Measurements from ENCODE around the gene ERN2. TPM values are rescaled to one million over a fixed set of nuclear protein-coding genes. Genes with fewer than 3 reads are reported as not detected.
A peak's percentile ranks its signal among the peaks of the same experiment; 100 is the strongest.

ERN2 gene
- total and polyA plus RNA-seq, 2 of the 13 experiments (the other 11 are each of a cell fraction or from before 2014, with no cell fraction given), result 2.2 to 3.5 TPM

- TF ChIP-seq MYC (CRISPR knock-in tag; IDR thresholded peaks at IDR 0.05; ENCODE audit: borderline replicate concordance) (peak; percentile 51; the same call in 1 of the 2 replicates), ZFP36L2 (CRISPR knock-in tag; IDR thresholded peaks at IDR 0.05) (no peak), MTA1 (CRISPR knock-in tag; IDR thresholded peaks at IDR 0.05; ENCODE audit: borderline replicate concordance) (peak; percentile 88; the same call in 1 of the 2 replicates), ZNF589 (CRISPR knock-in tag; conservative IDR thresholded peaks at IDR 0.05) (no peak), GABPB1 (CRISPR knock-in tag; IDR thresholded peaks at IDR 0.05) (peak; percentile 49; the same call in 1 of the 2 replicates), FLYWCH1 (CRISPR knock-in tag; IDR thresholded peaks at IDR 0.05) (0 out of 2 replicates have a peak, but pooled peaks have one; percentile 47), TP53 (CRISPR knock-in tag; conservative IDR thresholded peaks at IDR 0.05) (no peak), MAX (IDR thresholded peaks at IDR 0.05) (0 out of 2 replicates have a peak, but pooled peaks have one; percentile 41), SNRNP70 (IDR thresholded peaks at IDR 0.05; ENCODE audit: low read depth, low read length) (no peak), ZNF432 (CRISPR knock-in tag; IDR thresholded peaks at IDR 0.05; ENCODE audit: borderline replicate concordance) (no peak), KDM5A (IDR thresholded peaks at IDR 0.05; ENCODE audit: borderline replicate concordance, low read length) (no peak), ATF3 (CRISPR knock-in tag; IDR thresholded peaks at IDR 0.05) (no peak), ZNF260 (CRISPR knock-in tag; IDR thresholded peaks at IDR 0.05; ENCODE audit: borderline replicate concordance, low read depth) (no peak), ZGPAT (CRISPR knock-in tag; IDR thresholded peaks at IDR 0.05) (peak; percentile 39; the same call in 1 of the 2 replicates), CBX2 (IDR thresholded peaks at IDR 0.05; ENCODE audit: low read depth, low read length) (no peak), CBX2 (CRISPR knock-in tag; IDR thresholded peaks at IDR 0.05; ENCODE audit: low read depth) (no peak), SP140L (CRISPR knock-in tag; IDR thresholded peaks at IDR 0.05; ENCODE audit: borderline replicate concordance) (no peak), GPN1 (CRISPR knock-in tag; IDR thresholded peaks at IDR 0.05; ENCODE audit: borderline replicate concordance) (no peak), ZNF101 (CRISPR knock-in tag; IDR thresholded peaks at IDR 0.05; ENCODE audit: borderline replicate concordance, low read depth) (no peak), ZNF607 (CRISPR knock-in tag; IDR thresholded peaks at IDR 0.05; ENCODE audit: borderline replicate concordance) (peak; percentile 71; the same call in 1 of the 2 replicates), TARDBP (CRISPR knock-in tag; IDR thresholded peaks at IDR 0.05) (no peak)
- TF ChIP-seq, protein P1, sequence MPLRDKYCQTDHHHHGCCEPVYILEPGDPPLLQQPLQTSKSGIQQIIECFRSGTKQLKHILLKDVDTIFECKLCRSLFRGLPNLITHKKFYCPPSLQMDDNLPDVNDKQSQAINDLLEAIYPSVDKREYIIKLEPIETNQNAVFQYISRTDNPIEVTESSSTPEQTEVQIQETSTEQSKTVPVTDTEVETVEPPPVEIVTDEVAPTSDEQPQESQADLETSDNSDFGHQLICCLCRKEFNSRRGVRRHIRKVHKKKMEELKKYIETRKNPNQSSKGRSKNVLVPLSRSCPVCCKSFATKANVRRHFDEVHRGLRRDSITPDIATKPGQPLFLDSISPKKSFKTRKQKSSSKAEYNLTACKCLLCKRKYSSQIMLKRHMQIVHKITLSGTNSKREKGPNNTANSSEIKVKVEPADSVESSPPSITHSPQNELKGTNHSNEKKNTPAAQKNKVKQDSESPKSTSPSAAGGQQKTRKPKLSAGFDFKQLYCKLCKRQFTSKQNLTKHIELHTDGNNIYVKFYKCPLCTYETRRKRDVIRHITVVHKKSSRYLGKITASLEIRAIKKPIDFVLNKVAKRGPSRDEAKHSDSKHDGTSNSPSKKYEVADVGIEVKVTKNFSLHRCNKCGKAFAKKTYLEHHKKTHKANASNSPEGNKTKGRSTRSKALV (CRISPR knock-in tag; IDR thresholded peaks at IDR 0.05), result 0 out of 2 replicates have a peak, but pooled peaks have one; percentile 29
- TF ChIP-seq, protein P2, sequence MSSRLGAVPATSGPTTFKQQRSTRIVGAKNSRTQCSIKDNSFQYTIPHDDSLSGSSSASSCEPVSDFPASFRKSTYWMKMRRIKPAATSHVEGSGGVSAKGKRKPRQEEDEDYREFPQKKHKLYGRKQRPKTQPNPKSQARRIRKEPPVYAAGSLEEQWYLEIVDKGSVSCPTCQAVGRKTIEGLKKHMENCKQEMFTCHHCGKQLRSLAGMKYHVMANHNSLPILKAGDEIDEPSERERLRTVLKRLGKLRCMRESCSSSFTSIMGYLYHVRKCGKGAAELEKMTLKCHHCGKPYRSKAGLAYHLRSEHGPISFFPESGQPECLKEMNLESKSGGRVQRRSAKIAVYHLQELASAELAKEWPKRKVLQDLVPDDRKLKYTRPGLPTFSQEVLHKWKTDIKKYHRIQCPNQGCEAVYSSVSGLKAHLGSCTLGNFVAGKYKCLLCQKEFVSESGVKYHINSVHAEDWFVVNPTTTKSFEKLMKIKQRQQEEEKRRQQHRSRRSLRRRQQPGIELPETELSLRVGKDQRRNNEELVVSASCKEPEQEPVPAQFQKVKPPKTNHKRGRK (CRISPR knock-in tag; IDR thresholded peaks at IDR 0.05), result peak; percentile 41; the same call in 1 of the 2 replicates
Observed at GRCh38 chr16:23754594-23755483, 41.8 kb upstream of the ERN2 start, which contains the start of gene CHP2 (continued).

Data from HepG2 (cell line).